GM18498 (cell line): ENCODE results near the gene STXBP6.

ENCODE experiments used
- ATAC-seq: cut with Tn5 transposase; IDR thresholded peaks from one replicate; pipeline ENCODE4 v1.9.1; 2021; ENCODE audit warnings: mild to moderate bottlenecking, moderate library complexity; ENCODE audit not compliant: unreplicated experiment

The STXBP6 gene

DNA sequence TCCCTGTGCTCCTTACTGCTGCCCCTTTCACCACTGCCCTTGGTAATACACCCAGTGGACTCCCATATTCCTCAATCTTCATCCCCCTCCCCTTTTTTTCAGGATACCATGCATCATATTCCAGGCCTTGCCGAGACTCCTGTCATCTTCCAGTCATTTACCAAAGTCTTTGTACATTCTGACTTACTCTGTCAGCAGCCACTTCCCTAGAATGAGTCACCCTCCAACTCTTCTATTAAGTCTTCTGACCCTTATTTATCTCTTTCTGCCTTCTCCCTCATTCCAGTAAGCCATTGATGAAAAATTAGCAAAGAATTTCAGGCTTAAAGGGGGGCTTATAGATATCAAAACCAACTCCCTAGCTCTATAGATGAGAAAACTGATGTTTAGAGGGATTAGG is 128.0 kb downstream of the STXBP6 start:
- no peak for ATAC-seq

DNA sequence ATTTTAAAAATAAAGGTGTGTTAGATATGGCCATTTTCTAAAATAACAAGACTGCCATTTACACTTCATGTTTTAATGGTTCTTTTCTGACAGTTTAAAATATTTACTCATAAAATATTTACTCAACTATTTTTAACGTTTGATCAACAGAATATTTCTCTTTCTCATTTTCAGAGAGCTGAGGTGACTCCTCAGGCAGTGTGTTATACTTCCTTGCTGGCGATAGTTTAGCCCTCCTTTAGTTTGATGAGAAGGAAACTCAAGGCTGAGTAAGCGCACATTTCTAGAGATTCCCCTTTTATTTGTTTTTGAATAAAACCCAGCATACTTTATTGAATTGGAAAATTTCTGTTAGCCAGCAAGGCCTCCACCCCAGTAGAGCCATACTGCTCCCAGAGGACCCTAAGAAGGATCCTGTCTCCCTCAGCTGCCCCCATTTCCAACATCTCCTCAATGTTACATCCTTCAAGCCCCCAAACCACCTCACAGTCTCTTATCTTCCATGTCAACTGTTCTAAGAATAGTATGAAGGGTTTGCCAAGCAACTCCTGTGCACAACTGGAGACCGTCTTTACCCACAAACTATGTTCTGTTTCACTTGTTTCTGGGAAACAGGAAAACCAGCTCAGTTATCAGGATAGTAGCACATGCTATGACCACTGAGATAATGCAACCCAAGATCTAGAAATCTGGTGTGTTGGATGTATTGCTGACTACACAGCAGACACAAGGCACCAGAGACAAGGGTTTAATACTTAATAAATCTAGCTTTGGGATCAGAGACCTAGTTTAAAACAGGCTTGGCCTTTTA is 129.5 kb downstream of the STXBP6 start:
- ATAC-seq = no peak

DNA sequence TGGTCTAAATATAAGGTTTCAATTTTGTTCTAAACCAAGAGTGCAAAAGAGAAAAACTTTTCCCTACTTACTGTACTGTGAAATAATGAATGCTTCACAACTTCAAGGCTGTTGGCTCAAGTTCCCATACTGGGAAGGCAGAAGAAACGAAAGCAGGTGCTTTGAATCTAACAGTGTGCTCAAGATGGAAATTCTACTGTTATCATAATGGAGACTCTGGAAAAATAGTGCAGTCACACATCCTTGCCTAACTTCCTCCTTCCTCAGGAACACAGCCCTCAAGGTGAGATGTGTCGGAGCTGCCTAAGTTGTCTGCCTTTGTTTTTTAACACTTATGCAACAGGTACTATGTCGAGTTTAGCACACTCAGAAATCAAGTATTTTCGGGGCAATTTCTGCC is 131.1 kb downstream of the STXBP6 start:
- ATAC-seq = no peak

DNA sequence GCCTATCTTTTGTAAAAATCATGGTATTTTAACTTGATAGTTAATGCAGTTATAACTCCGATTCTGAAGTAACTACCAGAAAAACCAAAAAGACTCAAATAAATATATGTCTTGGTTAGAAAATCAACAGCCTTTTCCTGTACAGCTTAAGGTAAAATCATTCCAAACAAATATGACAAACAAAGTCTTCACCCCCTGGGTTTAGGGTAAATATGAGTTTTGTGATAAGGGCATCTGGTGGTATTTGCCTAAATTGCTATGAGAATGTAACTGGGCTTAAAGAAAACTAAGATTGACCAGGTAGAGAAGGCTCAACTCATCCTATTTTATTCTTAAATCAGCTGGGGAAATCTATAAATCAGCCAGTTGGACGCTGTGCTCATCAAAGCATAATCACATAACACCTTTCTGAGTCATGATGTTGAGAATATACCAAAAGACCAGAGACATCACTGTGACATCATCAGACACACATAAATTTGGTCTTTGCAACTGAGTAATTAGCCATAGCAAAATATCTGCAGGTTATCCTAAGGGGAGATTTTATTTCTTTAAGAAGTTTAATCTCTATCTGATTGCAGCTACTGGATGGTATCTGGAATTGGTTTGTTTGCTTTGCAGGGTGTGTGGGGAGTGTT is 133.9 kb downstream of the STXBP6 start:
- no peak for ATAC-seq

DNA sequence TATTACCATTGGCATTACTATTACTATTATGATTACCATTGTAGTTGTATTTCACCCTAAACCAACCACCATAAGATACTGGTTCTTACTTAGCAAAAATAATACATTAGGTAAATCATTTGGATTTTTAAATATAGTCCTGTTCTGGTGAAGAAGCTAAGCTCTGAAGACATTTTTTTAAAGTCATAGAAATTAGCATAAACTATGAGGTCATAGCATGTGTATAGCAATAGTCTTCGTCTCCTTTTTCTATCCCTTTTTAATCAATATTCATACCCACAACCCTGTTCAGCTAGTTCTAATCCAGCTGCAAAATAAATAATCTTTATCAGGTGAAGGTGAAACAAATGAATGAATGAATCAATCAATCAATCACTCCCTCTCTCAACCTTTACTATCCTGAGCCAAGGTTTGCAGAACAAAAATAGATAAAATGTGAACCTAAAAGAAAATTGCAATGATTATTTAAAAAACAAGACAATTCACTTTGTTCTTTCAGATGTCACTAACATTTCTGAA is 134.5 kb downstream of the STXBP6 start:
- no peak for ATAC-seq

DNA sequence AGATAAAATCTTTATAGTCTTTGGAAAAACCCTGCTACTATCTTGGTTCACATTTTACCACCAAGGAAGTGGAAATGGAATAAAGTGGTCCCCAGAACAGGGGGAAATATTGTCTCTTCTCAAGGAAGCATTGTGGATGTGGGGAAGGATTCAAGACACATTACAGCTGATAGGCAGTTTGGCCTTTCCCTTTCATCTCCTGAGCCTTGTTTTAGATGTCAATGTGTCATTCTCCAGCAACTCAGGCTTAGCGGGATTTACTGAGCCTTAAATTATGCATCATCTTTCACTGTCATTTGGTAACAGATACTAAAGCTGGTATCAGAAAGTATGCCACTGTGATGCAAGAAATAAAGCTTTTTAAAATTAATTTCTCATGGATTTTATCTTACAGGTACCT is 136.2 kb downstream of the STXBP6 start:
- no peak for ATAC-seq

DNA sequence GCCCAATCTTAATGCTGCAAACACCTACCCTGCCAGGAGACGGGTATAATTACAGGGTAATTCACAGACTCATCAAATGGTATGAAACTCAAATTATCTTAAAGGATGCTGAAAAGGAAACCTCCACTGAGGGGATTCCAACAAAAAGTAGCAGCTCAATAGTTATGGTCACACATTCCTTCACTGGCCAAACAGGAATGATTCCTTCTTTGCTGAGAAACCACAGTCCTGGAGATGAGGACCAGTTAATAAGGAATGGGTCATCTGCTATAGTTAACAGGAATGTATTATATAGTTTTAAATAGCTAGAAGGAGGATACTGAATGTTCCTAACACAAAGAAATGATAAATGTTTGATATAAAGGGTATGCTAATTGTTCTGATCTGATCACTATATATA is 136.9 kb downstream of the STXBP6 start:
- no peak for ATAC-seq

DNA sequence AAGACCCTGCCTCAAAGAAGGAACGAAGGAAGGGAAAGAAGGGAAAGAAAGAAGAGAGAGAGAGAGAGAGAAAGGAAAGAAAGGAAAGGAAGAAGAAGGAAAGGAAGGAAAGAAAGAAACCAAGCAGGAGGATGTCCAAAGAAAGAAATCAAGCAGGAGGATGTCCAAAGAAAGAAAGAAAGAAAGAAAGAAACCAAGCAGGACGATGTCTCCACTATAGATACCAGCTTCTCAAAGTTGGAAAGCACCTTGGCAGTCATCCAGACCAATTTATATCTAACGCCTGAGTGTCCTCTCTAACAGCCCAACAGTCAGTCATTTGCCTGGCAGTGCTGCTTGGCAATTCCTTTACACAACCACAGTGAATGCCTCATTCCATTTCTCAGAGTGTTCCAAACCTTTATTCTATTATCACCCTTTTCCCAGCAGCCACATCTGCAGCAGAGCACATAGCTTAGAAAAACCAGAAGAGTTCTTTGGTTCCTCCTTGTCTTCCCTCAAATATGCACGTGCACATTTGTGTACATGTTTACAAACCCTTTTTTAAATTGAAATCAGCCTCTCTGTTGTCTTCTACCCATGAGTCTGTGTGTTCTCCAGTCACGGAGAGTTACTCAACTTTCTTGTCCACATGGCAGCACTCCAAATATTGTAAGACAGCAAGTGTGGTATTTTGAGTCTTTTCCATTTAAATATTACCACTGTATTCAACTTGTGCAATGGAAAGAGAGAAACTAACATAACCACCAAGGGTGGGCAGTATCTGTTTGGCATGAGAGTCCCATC is 138.4 kb downstream of the STXBP6 start:
- ATAC-seq = no peak

DNA sequence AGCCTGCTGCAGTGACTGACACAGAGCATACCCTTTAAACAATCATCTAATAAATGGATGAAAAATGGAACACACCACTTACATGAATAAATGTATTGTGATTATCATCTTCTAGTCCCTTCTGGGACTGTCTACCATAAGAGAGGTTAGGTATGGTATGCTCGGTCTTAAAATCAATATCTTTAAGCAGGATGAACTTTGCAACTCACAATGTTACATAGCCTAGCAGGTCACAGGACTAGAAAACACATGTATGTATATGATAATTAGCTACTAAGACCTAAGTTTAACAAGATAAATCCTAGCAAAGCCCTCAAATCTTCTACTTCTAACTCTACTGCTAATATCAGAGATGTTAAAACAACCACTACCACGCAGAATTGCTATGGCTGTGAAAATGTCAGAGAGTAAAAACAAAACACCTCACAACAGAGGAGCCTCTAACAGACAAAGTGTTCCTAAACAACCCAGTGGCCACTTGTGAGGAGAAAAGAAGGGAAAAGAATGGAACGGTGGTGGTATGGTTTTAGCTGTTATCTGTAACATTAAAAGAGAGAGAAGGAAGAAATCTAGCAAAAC is 139.4 kb downstream of the STXBP6 start:
- ATAC-seq = no peak

DNA sequence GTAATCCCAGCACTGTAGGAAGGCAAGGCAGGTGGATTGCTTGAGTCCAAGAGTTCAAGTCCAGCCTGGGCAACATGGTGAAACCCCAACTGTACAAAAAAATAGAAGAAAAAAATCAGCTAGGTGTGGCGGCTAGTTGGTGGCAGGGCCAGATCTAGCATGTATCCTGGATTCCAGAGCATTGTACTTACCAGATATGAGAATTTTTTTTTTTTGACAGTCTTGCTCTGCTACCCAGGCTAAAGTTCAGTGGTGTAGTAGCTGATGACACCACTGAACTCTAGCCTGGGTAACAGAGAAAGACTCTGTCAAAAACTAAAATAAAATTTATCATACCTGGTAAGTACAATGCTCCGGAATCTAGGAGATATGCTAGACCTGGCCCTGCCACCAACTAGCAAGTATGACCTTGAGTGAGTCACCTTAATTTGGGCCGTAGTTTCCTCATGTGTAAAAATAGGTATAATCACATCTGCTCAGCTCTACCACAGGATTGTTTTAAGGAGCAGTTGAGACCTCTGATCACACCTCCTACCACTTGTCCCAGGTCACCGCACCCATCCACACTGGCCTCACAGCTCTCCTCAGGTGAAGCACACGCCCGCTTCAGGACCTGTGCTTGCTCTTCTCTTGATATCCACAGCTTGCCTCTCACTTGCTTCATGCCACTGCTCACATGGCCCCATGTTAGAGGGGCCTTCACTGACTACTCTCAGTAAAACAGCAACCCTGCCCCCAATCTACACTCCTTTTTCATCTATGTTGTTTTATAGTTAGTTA is 140.2 kb downstream of the STXBP6 start:
- no peak for ATAC-seq

DNA sequence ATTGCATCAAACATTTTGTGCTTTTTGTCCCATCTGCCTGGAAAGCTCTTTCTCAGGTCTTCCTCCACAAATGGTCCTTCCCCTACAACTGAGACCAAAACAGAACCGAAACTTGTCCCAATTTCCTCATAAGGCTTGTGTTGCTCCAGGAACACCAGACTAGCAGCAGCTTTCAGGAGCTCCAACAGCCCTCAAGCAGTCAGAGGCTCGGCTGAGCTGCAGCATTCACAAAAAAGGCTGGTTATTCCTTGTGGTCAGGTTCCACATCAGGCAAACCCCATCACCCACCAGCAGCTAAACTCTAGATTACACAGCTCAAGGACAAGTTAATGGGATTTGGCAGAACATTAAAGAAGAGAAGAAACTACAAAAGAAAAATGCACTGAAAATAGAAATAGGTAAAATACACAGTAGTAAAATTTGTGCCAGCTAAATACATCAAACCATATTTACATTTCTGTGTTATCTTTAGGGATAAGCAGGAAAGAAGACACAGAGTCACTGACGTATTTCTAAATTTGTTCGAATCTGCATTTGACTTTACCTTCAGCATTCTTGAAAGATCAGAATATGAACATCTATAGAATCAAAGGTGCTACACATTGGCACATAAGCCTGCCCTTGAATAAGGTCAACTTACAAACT is 141.2 kb downstream of the STXBP6 start:
- no peak for ATAC-seq

DNA sequence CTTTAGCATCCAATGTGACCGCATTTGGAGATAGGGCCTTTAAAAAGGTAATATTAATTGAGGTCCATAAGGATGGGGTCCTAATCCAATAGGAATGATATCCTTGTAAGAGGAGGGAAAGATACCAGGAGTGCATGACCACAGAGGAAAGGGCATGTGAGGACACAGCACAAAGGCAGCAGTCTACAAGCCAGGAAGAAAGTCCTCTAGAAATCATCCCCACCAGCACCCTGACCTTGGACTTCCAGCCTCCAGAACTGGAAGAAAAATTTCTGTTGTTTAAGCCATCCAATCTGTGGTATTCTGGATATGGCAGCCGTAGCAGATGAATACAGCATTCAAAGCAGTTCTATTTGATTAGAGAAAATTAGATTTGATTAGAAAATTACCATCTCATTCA is 145.4 kb downstream of the STXBP6 start:
- no peak for ATAC-seq

DNA sequence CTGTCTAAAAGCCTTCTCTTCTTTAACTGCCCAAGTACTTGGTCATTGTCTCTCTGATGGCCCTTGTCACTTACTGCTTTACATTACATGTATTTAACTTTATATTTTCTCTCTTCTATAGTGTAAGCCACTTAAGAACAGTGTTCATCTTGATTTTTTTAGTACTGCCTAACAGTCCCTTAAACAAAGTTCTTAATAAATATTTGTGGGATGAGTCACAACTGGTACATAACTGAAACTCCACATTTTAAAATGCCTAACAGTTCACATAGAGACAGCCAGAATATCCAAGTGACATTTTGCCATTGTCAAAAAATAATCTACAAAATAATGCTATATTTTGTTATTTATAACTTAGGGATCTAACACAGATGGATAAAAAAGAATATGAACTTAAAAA is 146.6 kb downstream of the STXBP6 start:
- ATAC-seq = no peak

DNA sequence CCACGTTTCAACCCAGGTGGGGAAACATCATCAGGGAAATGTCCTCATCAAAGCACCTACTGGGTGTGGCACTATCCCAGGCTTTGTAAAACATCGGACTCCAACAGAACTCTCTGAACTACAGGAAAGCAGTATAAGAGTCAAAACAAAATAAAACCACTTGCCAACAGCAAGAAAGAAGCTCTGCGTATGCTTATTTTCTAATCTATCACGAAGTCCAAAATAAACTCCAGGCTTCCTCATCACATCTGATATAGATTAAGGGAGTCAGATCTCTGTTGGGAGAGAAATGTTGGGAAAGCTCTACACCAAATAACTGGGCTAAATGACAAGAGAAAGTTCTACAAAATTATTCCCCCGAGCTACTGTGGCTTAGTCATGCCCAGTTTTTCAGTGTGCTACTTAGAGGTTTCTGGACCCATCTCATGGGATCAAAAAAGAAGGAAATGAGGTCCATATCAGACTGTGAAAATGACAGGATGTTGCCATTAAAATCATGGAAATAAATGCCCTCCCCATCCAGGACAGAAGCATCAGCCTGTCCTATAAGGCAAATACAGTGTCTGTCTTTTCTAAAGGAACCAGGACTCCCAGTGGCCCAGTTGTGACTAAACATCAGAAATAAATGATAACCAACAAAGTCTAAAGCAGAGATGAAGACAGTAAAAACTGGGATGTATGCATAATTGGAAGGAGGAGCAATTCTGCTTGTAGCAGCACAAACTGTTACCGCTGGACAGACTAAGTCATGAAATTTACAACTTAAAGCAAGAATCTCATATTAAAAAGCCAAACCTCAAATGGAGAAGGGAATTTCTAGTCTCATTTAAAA is 149.5 kb downstream of the STXBP6 start:
- no peak for ATAC-seq

DNA sequence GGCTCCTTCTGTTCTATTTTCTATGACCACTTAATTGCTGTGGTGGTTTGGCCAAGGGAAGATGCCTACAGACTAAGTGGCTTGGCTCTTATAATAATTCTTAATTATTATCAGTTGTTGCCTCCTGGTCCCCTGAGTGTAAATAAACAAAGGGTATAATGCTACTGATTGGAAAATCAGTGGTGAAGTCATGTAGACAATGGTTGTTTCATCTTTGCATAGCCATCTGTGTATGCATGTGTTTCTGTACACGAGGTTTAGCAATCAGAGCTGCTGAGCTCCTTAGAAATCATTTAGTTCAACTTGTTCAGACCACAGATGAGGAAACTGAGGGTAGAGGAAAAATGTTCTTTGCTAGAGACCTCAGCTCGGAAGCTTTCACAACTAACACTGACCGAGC is 152.2 kb downstream of the STXBP6 start:
- no peak for ATAC-seq

DNA sequence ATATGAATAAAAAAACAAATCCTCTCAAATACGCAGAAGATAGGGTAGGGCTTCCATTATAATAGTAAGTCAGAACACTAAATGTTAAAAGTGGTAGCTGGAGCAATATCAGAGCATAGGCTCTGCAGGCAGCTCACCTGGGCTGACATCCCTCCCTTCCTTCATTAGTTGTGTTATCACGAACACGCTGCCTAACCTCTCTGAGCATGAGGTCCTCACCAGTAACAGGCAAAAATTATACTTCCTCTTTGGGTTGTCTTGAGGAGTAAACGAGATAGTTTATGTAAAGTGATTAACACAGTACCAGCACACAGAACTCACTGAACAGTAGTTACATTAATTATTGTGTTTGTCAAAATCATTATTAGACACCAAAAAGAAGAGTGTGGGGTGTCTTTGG is 154.3 kb downstream of the STXBP6 start:
- no peak for ATAC-seq

DNA sequence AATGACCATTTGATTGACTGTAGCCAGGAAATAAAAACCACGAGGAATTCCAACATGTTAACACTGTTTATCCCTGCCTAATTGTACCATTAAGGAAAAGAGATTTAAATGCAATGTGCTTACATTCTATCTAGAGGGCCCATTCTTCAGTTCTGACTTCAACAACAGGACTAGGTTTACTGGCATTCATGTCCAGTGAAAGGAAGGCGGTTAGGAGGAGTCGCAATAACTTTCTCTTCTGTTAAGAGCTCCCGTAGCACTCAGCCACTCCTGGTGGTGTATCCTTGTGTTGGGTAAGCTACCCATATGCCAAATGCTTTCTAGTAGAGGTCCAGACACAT is 154.7 kb downstream of the STXBP6 start:
- ATAC-seq = no peak

DNA sequence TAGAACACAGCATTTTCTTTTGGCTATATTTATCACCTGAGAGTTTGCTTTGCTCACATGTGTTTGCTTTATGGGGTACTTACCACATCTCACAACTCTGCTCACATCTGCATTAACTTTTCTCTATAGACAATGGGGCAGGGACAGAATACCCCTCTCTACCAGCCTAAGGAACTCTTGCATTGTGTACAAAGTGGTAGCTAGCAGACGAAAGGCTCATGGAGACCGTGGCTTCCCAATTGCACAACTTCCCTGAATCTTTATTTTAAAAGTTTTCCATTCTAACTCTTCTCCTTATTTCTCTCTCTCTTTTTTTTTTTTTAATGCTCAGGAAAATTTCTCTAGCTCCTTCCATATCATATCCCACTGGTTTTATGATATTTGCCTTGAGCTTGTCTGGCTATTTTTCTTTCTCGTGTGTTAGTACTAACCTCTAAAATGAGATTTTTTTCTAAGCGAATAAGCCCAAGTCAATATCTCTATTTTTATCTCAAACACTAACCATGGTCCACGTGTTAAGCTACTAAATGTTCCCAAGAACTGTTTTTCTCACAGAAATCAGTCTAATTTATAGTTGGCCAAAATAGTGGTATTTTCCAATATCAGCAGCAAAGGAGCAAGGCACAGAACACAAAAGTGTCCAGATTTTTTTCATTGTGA is 155.2 kb downstream of the STXBP6 start:
- no peak for ATAC-seq
